ENCODE data around the gene WDFY2. TPM values are rescaled to one million over a fixed set of nuclear protein-coding genes. Genes with fewer than 3 reads are reported as not detected.
A peak's percentile ranks its signal among the peaks of the same experiment; 100 is the strongest.

Gene WDFY2
- total and polyA plus RNA-seq, 2 experiments from 2014 or later, result 11.4 to 24.0 TPM

DNA sequence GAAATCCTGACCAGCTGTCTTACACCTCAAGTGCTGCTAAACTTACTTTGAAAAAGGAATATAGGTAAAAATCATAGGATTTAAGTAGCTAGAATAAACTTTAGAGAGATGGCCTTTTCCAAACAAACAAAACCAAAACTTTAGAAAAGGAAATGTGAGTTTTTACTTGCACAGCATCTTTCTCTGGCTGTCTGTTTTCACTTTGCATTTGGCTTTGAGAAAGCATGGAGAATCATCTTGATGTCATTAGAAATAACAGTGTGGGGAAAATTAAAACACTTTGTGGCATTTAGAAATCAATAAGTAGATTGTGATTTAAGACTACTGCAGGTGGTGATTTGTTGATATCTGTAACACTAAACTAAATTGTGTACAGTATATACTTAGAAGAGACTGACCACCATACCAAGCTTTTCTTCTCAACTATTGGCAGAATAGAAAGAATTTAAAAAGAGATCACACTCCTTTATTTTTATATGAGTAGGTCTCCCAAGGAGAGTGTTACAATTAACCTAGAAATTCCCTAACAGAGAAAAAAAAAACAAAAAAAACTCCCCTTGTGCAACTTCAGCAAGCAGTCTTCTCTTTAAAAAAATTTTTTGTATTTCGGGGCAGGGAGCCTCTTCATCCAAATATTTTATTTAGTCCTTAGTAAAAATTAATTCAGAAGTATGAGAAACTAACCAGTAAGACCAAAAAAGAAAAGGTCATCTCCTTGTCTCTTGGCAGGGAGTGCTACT lies 6.1 kb downstream of the WDFY2 start (continued):
- TF ChIP-seq, protein P1, sequence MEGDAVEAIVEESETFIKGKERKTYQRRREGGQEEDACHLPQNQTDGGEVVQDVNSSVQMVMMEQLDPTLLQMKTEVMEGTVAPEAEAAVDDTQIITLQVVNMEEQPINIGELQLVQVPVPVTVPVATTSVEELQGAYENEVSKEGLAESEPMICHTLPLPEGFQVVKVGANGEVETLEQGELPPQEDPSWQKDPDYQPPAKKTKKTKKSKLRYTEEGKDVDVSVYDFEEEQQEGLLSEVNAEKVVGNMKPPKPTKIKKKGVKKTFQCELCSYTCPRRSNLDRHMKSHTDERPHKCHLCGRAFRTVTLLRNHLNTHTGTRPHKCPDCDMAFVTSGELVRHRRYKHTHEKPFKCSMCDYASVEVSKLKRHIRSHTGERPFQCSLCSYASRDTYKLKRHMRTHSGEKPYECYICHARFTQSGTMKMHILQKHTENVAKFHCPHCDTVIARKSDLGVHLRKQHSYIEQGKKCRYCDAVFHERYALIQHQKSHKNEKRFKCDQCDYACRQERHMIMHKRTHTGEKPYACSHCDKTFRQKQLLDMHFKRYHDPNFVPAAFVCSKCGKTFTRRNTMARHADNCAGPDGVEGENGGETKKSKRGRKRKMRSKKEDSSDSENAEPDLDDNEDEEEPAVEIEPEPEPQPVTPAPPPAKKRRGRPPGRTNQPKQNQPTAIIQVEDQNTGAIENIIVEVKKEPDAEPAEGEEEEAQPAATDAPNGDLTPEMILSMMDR (conservative IDR thresholded peaks at IDR 0.05; ENCODE audit: low read depth in 2 of 2), result no peak
- TF ChIP-seq, protein P2, sequence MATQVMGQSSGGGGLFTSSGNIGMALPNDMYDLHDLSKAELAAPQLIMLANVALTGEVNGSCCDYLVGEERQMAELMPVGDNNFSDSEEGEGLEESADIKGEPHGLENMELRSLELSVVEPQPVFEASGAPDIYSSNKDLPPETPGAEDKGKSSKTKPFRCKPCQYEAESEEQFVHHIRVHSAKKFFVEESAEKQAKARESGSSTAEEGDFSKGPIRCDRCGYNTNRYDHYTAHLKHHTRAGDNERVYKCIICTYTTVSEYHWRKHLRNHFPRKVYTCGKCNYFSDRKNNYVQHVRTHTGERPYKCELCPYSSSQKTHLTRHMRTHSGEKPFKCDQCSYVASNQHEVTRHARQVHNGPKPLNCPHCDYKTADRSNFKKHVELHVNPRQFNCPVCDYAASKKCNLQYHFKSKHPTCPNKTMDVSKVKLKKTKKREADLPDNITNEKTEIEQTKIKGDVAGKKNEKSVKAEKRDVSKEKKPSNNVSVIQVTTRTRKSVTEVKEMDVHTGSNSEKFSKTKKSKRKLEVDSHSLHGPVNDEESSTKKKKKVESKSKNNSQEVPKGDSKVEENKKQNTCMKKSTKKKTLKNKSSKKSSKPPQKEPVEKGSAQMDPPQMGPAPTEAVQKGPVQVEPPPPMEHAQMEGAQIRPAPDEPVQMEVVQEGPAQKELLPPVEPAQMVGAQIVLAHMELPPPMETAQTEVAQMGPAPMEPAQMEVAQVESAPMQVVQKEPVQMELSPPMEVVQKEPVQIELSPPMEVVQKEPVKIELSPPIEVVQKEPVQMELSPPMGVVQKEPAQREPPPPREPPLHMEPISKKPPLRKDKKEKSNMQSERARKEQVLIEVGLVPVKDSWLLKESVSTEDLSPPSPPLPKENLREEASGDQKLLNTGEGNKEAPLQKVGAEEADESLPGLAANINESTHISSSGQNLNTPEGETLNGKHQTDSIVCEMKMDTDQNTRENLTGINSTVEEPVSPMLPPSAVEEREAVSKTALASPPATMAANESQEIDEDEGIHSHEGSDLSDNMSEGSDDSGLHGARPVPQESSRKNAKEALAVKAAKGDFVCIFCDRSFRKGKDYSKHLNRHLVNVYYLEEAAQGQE (IDR thresholded peaks at IDR 0.05; ENCODE audit: unreplicated experiment), result no peak
- no peak for TF ChIP-seq NANOG (IDR thresholded peaks at IDR 0.05; ENCODE audit: borderline replicate concordance)

DNA sequence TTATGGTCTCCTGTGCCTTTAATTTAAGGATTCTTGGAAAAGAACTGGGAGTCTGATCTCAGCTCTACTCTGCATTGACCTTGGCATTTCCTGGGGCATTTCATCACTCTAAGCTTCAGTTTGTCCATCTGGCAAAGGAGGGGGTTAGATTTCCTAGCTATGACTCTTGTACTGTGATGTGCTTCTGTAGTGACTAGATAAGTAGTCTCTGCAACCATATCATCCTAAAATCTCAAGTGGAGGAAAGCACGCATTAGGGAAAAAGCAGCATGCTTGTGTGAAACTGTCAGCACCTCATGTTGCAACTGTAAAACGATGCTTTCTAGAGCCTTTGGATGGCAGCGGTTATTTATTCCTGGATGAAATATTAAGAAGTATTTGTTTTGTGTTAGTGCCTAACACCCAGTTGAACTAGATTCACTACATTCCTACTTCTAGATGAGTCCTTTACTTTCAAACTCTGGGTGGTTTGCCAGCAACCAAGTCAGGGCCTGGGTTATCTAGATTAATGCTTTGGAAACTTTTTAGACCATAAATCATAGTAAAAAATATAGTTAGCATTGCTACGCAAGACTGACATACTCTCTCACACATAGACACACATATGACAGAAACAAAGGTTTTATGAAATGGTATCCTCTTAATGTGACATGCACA lies 6.8 kb downstream of the WDFY2 start:
- Histone ChIP-seq H3K36me3 (ENCODE audit: insufficient read depth) (no peaks in the 10 kb centered on the region), H4K20me1 (replicated peaks; ENCODE audit: insufficient read depth) (peaks cover 4% of the 10 kb centered on the region; the same call in 1 of the 2 replicates), H3K4me3 (no peak overlapping the region), H3K79me2 (replicated peaks; ENCODE audit: insufficient read depth) (peaks cover 100% of the 10 kb centered on the region), H3K27me3 (ENCODE audit: insufficient read depth) (no peaks in the 10 kb centered on the region), H3K27ac (ENCODE audit: low read depth) (peak overlapping the region; percentile 21), H3F3A (replicated peaks; ENCODE audit: low read depth) (no peaks in the 10 kb centered on the region), H2AFZ (no peak overlapping the region), H3K9me2 (ENCODE audit: insufficient read depth) (no peaks in the 10 kb centered on the region), H3K4me2 (peak overlapping the region; percentile 86), H3K4me1 (ENCODE audit: insufficient read depth) (peaks cover 78% of the 10 kb centered on the region)
- Mint-ChIP-seq H3K36me3 (ENCODE audit: low read depth) (no peaks in the 10 kb centered on the region), H3K4me1 (peaks cover 76% of the 10 kb centered on the region), H3K9me3 (no peaks in the 10 kb centered on the region), H3K27ac (peak overlapping the region; percentile 89; the same call in 1 of the 2 replicates), H3K27me3 (ENCODE audit: insufficient read depth, low read depth, poor library complexity) (peaks cover 2% of the 10 kb centered on the region), H3K4me3 (peak overlapping the region; percentile 45; the same call in 2 of the 3 replicates)
- TF ChIP-seq EZH2phosphoT487 (IDR thresholded peaks at IDR 0.05; ENCODE audit: unreplicated experiment) (no peak), POLR2AphosphoS5 (IDR thresholded peaks at IDR 0.05; ENCODE audit: low read depth) (no peak), STAT1 (IDR thresholded peaks at IDR 0.05; ENCODE audit: unreplicated experiment) (no peak), CREB1 (CRISPR knock-in tag; IDR thresholded peaks at IDR 0.05; ENCODE audit: low read depth) (no peak), ZNF331 (CRISPR knock-in tag; IDR thresholded peaks at IDR 0.05; ENCODE audit: low read depth) (no peak)
- TF ChIP-seq, protein P3, sequence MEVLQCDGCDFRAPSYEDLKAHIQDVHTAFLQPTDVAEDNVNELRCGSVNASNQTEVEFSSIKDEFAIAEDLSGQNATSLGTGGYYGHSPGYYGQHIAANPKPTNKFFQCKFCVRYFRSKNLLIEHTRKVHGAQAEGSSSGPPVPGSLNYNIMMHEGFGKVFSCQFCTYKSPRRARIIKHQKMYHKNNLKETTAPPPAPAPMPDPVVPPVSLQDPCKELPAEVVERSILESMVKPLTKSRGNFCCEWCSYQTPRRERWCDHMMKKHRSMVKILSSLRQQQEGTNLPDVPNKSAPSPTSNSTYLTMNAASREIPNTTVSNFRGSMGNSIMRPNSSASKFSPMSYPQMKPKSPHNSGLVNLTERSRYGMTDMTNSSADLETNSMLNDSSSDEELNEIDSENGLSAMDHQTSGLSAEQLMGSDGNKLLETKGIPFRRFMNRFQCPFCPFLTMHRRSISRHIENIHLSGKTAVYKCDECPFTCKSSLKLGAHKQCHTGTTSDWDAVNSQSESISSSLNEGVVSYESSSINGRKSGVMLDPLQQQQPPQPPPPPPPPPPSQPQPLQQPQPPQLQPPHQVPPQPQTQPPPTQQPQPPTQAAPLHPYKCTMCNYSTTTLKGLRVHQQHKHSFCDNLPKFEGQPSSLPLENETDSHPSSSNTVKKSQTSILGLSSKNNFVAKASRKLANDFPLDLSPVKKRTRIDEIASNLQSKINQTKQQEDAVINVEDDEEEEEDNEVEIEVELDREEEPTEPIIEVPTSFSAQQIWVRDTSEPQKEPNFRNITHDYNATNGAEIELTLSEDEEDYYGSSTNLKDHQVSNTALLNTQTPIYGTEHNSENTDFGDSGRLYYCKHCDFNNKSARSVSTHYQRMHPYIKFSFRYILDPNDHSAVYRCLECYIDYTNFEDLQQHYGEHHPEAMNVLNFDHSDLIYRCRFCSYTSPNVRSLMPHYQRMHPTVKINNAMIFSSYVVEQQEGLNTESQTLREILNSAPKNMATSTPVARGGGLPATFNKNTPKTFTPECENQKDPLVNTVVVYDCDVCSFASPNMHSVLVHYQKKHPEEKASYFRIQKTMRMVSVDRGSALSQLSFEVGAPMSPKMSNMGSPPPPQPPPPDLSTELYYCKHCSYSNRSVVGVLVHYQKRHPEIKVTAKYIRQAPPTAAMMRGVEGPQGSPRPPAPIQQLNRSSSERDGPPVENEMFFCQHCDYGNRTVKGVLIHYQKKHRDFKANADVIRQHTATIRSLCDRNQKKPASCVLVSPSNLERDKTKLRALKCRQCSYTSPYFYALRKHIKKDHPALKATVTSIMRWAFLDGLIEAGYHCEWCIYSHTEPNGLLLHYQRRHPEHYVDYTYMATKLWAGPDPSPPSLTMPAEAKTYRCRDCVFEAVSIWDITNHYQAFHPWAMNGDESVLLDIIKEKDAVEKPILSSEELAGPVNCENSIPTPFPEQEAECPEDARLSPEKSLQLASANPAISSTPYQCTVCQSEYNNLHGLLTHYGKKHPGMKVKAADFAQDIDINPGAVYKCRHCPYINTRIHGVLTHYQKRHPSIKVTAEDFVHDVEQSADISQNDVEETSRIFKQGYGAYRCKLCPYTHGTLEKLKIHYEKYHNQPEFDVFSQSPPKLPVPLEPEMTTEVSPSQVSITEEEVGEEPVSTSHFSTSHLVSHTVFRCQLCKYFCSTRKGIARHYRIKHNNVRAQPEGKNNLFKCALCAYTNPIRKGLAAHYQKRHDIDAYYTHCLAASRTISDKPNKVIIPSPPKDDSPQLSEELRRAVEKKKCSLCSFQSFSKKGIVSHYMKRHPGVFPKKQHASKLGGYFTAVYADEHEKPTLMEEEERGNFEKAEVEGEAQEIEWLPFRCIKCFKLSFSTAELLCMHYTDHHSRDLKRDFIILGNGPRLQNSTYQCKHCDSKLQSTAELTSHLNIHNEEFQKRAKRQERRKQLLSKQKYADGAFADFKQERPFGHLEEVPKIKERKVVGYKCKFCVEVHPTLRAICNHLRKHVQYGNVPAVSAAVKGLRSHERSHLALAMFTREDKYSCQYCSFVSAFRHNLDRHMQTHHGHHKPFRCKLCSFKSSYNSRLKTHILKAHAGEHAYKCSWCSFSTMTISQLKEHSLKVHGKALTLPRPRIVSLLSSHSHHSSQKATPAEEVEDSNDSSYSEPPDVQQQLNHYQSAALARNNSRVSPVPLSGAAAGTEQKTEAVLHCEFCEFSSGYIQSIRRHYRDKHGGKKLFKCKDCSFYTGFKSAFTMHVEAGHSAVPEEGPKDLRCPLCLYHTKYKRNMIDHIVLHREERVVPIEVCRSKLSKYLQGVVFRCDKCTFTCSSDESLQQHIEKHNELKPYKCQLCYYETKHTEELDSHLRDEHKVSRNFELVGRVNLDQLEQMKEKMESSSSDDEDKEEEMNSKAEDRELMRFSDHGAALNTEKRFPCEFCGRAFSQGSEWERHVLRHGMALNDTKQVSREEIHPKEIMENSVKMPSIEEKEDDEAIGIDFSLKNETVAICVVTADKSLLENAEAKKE (CRISPR knock-in tag; IDR thresholded peaks at IDR 0.05), result no peak
- TF ChIP-seq, protein P1 (conservative IDR thresholded peaks at IDR 0.05; ENCODE audit: low read depth in 2 of 2), result no peak
- ATAC-seq (no peak; the same call in 2 of the 3 replicates), DNase-seq (ENCODE audit: low spot score) (peak; percentile 33)
